Esophagus (tissue), 2 donors: ENCODE results near the gene ITGA6. TPM values are rescaled to one million over a fixed set of nuclear protein-coding genes. Genes with fewer than 3 reads are reported as not detected.

Experiments
- H3K27ac ChIP-seq, 2 donors: one replicate each; pipeline ENCODE4 v1.5.1; 2013; ENCODE audit warnings: low read depth in 2 of 2, mild to moderate bottlenecking in 2 of 2, inconsistent platforms in 1 of 2, low read length in 1 of 2, moderate library complexity in 1 of 2
- H3K27me3 ChIP-seq, 2 donors: one replicate each; pipeline ENCODE4 v1.6.1; 2013; ENCODE audit warnings: low read length in 2 of 2, control low read depth in 1 of 2, mild to moderate bottlenecking in 1 of 2; ENCODE audit not compliant: insufficient read depth in 2 of 2, control insufficient read depth in 1 of 2
- H3K36me3 ChIP-seq, 2 donors: one replicate each; pipeline ENCODE4 v1.6.1; 2013; ENCODE audit warnings: low read length in 1 of 2; ENCODE audit not compliant: control insufficient read depth in 2 of 2, insufficient read depth in 2 of 2
- H3K4me1 ChIP-seq, 2 donors: one replicate each; pipeline ENCODE4 v1.6.1; 2013; ENCODE audit warnings: low read length in 1 of 2; ENCODE audit not compliant: control insufficient read depth in 2 of 2, insufficient read depth in 2 of 2
- H3K4me3 ChIP-seq, 2 donors: one replicate each; pipeline ENCODE4 v1.5.1; 2013; ENCODE audit warnings: low read length in 2 of 2, mild to moderate bottlenecking in 2 of 2, low read depth in 1 of 2, moderate library complexity in 1 of 2
- H3K9me3 ChIP-seq, 2 donors: one replicate each; pipeline ENCODE4 v1.6.1; 2013; ENCODE audit warnings: mild to moderate bottlenecking in 2 of 2, low read depth in 1 of 2, low read length in 1 of 2, moderate library complexity in 1 of 2; ENCODE audit not compliant: control insufficient read depth in 2 of 2, insufficient read depth in 1 of 2
- WGBS, 2 donors: extraction: QIAGEN DNeasy Blood & Tissue Kit; methylation state at CpG; one replicate each; pipeline ENCODE4 v1.1.7; 2013; 5-methylcytosine and 5-hydroxymethylcytosine counted together
- polyA plus RNA-seq, 2 donors: library from polyadenylated mRNA; stranded (reverse); fragments of 200-250 nt; gene quantifications; one replicate each; pipeline ENCODE4 v1.2.3, GENCODE V29; 2013
- donor health status: healthy with polysubstance abuse.
- donor health status: Bipolar disorder and iron deficiency.

ITGA6 gene
- polyA plus RNA-seq, 2 donors, result 9.9 to 18.5 TPM

DNA sequence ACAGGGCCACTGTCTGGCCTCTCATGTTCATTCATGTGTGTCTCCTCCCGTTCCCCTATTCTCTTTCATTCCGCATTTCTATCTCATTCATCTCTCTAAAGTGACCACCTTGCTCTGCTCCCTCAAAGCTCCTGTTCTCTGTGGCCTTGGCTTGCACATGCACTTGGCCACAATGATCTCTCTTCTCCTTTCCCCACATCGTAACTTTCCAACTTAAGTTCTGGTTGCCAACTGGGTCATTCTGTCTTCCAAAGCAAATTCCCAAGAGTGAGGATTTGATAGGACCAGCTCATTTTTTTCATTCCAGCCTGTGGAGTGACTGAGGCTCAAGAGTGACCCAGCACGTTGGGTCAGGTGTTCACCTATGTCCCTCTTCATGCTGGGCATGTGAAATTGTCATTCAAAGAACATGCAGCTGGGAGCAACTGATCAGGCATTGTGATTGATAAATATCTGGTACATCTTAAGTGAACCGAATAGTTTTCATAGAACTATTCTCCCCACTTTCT, 14.3 kb upstream of the ITGA6 start:
- Histone ChIP-seq H3K27me3 (peaks cover 2 to 3% of the 10 kb centered on the region in 2 donors), H3K4me1 (peaks cover 0 to 4% of the 10 kb centered on the region in 2 donors), H3K27ac (no peak overlapping the region), H3K9me3 (no peaks in the 10 kb centered on the region), H3K4me3 (no peak overlapping the region), H3K36me3 (no peaks in the 10 kb centered on the region)
- 76 to 77% methylated on average over 5 of the region's 5 CpGs for WGBS, 2 donors

DNA sequence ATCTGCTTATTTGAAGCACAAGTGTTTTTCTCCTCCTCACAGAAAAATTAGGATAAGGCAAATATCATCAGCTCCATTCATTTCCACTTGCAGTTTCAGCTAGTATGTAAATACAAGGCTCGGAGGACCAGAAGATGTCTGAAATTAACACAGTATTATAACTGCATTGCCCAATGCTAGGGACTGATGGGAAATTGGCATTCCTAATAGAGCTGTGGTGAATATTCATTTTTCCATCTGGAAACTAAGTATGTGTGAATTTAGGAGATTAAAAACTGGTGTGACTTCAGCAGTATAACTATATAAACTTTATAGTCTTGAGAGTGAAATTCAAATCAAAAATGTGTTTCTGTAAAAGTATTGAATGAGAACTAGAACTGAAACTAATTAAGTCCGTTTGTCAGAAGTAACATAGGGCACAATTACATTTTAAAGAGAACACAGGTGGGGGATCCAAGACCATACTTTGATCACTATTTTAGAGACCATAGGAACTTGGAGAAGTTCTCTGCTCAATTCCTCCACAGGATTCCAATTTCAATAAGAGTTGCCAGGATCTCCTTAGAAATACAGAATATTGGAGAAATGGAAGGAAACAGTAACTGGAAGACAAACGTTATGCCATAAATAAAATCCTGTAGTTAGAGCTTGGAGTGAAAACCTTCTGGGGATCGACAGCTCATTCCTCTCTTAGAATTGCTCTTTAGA, 12.1 kb upstream of the ITGA6 start:
- WGBS, 2 donors, result 53 to 63% methylated on average over 4 of the region's 4 CpGs
- H3K4me3 ChIP-seq, result no peak overlapping the region
- H3K36me3 ChIP-seq, result no peaks in the 10 kb centered on the region
- no peak overlapping the region for H3K27ac ChIP-seq
- H3K27me3 ChIP-seq, result peaks cover 2 to 3% of the 10 kb centered on the region in 2 donors
- H3K9me3 ChIP-seq, result no peaks in the 10 kb centered on the region
- H3K4me1 ChIP-seq, result no peaks in the 10 kb centered on the region

DNA sequence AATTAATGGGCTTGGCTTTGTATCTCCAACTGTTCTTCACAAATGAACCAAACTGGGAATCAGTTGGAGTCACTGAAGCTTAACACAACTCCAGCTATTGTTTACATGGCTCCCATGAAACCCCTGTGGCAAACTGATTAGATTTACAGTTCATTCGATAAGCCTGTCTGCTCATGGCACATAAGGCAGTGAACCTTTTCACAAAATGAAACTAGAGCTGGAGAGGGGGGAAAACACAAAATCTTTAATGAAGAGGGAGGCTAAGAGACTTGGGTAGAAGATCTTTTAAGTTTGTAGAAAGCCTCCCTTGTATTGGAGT, 11.6 kb upstream of the ITGA6 start:
- no peaks in the 10 kb centered on the region for H3K4me1 ChIP-seq
- H3K4me3 ChIP-seq, result no peak overlapping the region
- peaks cover 2 to 3% of the 10 kb centered on the region in 2 donors for H3K27me3 ChIP-seq
- H3K27ac ChIP-seq, result no peak overlapping the region
- no peaks in the 10 kb centered on the region for H3K36me3 ChIP-seq
- H3K9me3 ChIP-seq, result no peaks in the 10 kb centered on the region
- 43 to 57% methylated on average over 1 of the region's 1 CpG for WGBS, 2 donors

DNA sequence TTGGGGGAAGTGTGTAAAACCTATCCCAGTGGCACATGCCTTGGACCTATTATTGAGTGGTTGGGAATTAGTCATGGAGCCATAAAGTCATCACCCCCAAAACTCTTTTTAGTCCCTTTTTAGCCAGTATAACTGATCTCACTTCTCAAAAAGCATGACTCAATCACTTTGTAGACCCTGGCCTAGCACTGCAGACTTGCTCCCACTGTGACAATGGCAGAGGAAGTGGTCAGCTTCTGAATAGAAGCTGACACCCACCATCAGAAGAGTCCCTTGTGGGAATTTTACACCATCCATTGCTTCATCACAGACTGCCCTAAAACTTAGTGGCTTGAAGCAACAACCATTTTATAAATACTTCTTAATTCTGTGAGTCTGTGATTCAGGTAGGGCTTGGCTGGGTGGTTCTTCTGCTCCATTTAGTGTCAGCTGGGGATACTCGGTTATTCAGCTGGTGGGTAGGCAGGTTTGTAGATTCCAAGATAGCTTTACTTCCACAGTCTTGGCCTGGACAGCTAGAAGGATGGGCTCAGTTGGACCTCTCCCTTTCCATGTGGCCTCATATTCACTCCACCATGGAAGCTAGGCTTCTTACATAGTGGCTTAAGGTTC, 10.8 kb upstream of the ITGA6 start:
- H3K4me1 ChIP-seq, result no peaks in the 10 kb centered on the region
- H3K27ac ChIP-seq, result no peak overlapping the region
- H3K9me3 ChIP-seq, result no peaks in the 10 kb centered on the region
- 87 to 98% methylated on average over 1 of the region's 1 CpG for WGBS, 2 donors
- H3K27me3 ChIP-seq, result peaks cover 2 to 3% of the 10 kb centered on the region in 2 donors
- H3K36me3 ChIP-seq, result no peaks in the 10 kb centered on the region
- no peak overlapping the region for H3K4me3 ChIP-seq

GRCh38 chr2:172420216-172420615, 7.2 kb upstream of the ITGA6 start:
- Histone ChIP-seq H3K27ac (no peak overlapping the region), H3K4me3 (no peak overlapping the region), H3K4me1 (no peaks in the 10 kb centered on the region), H3K27me3 (peaks cover 0 to 2% of the 10 kb centered on the region in 2 donors), H3K36me3 (no peaks in the 10 kb centered on the region), H3K9me3 (no peaks in the 10 kb centered on the region)
- WGBS, 2 donors, result 37 to 46% methylated on average over 3 of the region's 3 CpGs

DNA sequence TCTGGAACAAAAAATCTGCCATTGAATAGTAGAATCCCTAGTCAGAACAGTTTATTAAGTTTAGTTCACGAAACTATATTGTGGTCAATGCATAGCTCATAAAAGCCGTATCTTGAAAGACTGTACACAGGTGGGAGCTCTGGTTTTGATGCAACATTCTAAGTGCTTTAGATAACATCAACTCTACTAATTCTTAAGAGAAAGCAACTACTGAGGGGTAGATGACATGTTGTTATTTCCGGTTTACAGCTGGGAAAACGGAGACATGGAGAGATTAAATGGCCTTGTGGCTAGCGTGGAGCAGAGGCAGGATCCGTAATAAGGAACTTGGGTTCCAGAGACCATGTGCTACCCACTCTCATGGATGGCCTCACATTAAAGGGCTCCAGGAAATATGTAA, 4.2 kb upstream of the ITGA6 start:
- WGBS, 2 donors, result 89 to 90% methylated on average over 6 of the region's 6 CpGs
- H3K4me1 ChIP-seq, result peaks cover 0 to 3% of the 10 kb centered on the region in 2 donors
- H3K27me3 ChIP-seq, result no peaks in the 10 kb centered on the region
- H3K9me3 ChIP-seq, result no peaks in the 10 kb centered on the region
- H3K36me3 ChIP-seq, result no peaks in the 10 kb centered on the region
- no peak overlapping the region for H3K4me3 ChIP-seq
- no peak overlapping the region for H3K27ac ChIP-seq

GRCh38 chr2:172425336-172425735, 2.0 kb upstream of the ITGA6 start:
- Histone ChIP-seq H3K4me3 (no peak overlapping the region), H3K27ac (no peak overlapping the region), H3K36me3 (no peaks in the 10 kb centered on the region), H3K27me3 (no peaks in the 10 kb centered on the region), H3K4me1 (peaks cover 0 to 3% of the 10 kb centered on the region in 2 donors), H3K9me3 (no peaks in the 10 kb centered on the region)

- Histone ChIP-seq H3K4me1 (peaks cover 2 to 7% of the 10 kb centered on the region in 2 donors), H3K27me3 (no peaks in the 10 kb centered on the region), H3K36me3 (no peaks in the 10 kb centered on the region), H3K9me3 (no peaks in the 10 kb centered on the region), H3K27ac (peak overlapping the region; percentile 38 to 97), H3K4me3 (peak overlapping the region; percentile 68 to 77)
- WGBS, 2 donors, result 65 to 66% methylated on average over 17 of the region's 17 CpGs
Observed at GRCh38 chr2:172426635-172427255, 641 bp upstream of the ITGA6 start.

- no peaks in the 10 kb centered on the region for H3K9me3 ChIP-seq
- 2 to 3% methylated on average over 61 to 63 of the region's 63 CpGs for WGBS, 2 donors
- peak overlapping the region; percentile 68 to 77 for H3K4me3 ChIP-seq
- no peaks in the 10 kb centered on the region for H3K36me3 ChIP-seq
- no peaks in the 10 kb centered on the region for H3K27me3 ChIP-seq
- peak overlapping the region; percentile 74 to 97 for H3K27ac ChIP-seq
- H3K4me1 ChIP-seq, result peaks cover 2 to 7% of the 10 kb centered on the region in 2 donors
Observed at GRCh38 chr2:172427990-172428831, 825 bp downstream of the ITGA6 start.
